Measurements from ENCODE around the gene SCT. TPM values are rescaled to one million over a fixed set of nuclear protein-coding genes. Genes with fewer than 3 reads are reported as not detected.

Gene SCT
- total RNA-seq, 1 experiment from 2014 or later: not detected

GRCh38 chr11:659532-660085 is 32.6 kb upstream of the SCT start:
- CTCF ChIA-PET: no interaction called here
- POLR2A ChIA-PET: no interaction called here
- no peak for DNase-seq (ENCODE audit: low read depth, low spot score)
- ATAC-seq: no peak
- intact Hi-C loops (cut with micrococcal nuclease; ENCODE audit: unreplicated experiment): loop anchor here (5.0 kb wide), 1 partner anchor 63 kb away; no protein-coding TSS in a partner anchor
- H3K27ac ChIP-seq (ENCODE audit: low read length): no peak overlapping the region
- no peak overlapping the region for H3K4me3 ChIP-seq (ENCODE audit: low read depth in 2 of 2, low read length in 2 of 2)
- TF ChIP-seq TCF7L2 (IDR thresholded peaks at IDR 0.05; ENCODE audit: low read depth, low read length): no peak
- TF ChIP-seq, protein P1, sequence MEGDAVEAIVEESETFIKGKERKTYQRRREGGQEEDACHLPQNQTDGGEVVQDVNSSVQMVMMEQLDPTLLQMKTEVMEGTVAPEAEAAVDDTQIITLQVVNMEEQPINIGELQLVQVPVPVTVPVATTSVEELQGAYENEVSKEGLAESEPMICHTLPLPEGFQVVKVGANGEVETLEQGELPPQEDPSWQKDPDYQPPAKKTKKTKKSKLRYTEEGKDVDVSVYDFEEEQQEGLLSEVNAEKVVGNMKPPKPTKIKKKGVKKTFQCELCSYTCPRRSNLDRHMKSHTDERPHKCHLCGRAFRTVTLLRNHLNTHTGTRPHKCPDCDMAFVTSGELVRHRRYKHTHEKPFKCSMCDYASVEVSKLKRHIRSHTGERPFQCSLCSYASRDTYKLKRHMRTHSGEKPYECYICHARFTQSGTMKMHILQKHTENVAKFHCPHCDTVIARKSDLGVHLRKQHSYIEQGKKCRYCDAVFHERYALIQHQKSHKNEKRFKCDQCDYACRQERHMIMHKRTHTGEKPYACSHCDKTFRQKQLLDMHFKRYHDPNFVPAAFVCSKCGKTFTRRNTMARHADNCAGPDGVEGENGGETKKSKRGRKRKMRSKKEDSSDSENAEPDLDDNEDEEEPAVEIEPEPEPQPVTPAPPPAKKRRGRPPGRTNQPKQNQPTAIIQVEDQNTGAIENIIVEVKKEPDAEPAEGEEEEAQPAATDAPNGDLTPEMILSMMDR (IDR thresholded peaks at IDR 0.05): no peak
- TF ChIP-seq SIN3A (IDR thresholded peaks at IDR 0.05; ENCODE audit: borderline replicate concordance, insufficient read depth, low read depth, low read length): no peak
- TF ChIP-seq POLR2AphosphoS5 (IDR thresholded peaks at IDR 0.05; ENCODE audit: low read depth, low read length): no peak
- TF ChIP-seq, protein P2, sequence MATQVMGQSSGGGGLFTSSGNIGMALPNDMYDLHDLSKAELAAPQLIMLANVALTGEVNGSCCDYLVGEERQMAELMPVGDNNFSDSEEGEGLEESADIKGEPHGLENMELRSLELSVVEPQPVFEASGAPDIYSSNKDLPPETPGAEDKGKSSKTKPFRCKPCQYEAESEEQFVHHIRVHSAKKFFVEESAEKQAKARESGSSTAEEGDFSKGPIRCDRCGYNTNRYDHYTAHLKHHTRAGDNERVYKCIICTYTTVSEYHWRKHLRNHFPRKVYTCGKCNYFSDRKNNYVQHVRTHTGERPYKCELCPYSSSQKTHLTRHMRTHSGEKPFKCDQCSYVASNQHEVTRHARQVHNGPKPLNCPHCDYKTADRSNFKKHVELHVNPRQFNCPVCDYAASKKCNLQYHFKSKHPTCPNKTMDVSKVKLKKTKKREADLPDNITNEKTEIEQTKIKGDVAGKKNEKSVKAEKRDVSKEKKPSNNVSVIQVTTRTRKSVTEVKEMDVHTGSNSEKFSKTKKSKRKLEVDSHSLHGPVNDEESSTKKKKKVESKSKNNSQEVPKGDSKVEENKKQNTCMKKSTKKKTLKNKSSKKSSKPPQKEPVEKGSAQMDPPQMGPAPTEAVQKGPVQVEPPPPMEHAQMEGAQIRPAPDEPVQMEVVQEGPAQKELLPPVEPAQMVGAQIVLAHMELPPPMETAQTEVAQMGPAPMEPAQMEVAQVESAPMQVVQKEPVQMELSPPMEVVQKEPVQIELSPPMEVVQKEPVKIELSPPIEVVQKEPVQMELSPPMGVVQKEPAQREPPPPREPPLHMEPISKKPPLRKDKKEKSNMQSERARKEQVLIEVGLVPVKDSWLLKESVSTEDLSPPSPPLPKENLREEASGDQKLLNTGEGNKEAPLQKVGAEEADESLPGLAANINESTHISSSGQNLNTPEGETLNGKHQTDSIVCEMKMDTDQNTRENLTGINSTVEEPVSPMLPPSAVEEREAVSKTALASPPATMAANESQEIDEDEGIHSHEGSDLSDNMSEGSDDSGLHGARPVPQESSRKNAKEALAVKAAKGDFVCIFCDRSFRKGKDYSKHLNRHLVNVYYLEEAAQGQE (IDR thresholded peaks at IDR 0.05; ENCODE audit: insufficient read depth in 1 of 2, low read depth in 2 of 2, low read length in 1 of 2): no peak
- H3K9me3 ChIP-seq (ENCODE audit: control insufficient read depth, insufficient read depth, low read depth, low read length): no peaks in the 10 kb centered on the region
- H3K36me3 ChIP-seq (ENCODE audit: control insufficient read depth, insufficient read depth, low read length): no peaks in the 10 kb centered on the region; the same call in 1 of the 2 replicates
- no peaks in the 10 kb centered on the region for H3K27me3 ChIP-seq (ENCODE audit: control insufficient read depth, insufficient read depth, low read length)
- in situ Hi-C loops (cut with HindIII; ENCODE audit: low pct_unique_long_range_greater_than_20kb, low sequenced_read_pairs): no loop called here
- no peaks in the 10 kb centered on the region for H3K4me1 ChIP-seq (ENCODE audit: control insufficient read depth, insufficient read depth, low read length)
- BruUV-seq (replicated peaks): no TSS peak

DNA sequence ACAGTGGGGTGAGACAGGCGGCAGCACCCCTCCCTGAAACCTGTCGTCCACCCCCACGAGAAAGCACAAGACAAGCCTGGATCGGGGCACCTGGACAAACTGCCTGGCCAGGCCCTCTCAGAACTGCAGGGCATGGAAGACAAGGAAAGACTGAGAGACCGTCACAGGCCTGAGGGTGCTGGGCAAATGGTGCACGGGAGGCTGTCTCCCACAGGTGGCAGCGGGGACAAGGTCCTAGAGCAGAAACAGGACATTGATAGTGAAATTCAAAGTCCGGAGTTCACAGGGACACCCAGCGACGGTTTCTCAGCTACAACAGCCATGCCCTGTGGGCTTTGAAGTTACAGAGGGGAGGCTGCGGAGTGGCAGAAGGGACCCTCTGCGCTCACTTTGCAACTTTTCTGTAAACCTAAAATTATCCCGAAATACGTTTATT is 30.7 kb upstream of the SCT start:
- TF ChIP-seq, protein P2 (IDR thresholded peaks at IDR 0.05; ENCODE audit: insufficient read depth in 1 of 2, low read depth in 2 of 2, low read length in 1 of 2): no peak
- TF ChIP-seq POLR2AphosphoS5 (IDR thresholded peaks at IDR 0.05; ENCODE audit: low read depth, low read length) (no peak), TCF7L2 (IDR thresholded peaks at IDR 0.05; ENCODE audit: low read depth, low read length) (no peak), SIN3A (IDR thresholded peaks at IDR 0.05; ENCODE audit: borderline replicate concordance, insufficient read depth, low read depth, low read length) (no peak)
- TF ChIP-seq, protein P1 (IDR thresholded peaks at IDR 0.05): no peak
- ATAC-seq (no peak), DNase-seq (ENCODE audit: low read depth, low spot score) (no peak)
- in situ Hi-C loops (cut with HindIII; ENCODE audit: low pct_unique_long_range_greater_than_20kb, low sequenced_read_pairs) (no loop called here), intact Hi-C loops (cut with micrococcal nuclease; ENCODE audit: unreplicated experiment) (no loop called here)
- Histone ChIP-seq H3K27ac (ENCODE audit: low read length) (no peak overlapping the region), H3K36me3 (ENCODE audit: control insufficient read depth, insufficient read depth, low read length) (no peaks in the 10 kb centered on the region; the same call in 1 of the 2 replicates), H3K4me3 (ENCODE audit: low read depth in 2 of 2, low read length in 2 of 2) (no peak overlapping the region), H3K27me3 (ENCODE audit: control insufficient read depth, insufficient read depth, low read length) (no peaks in the 10 kb centered on the region), H3K4me1 (ENCODE audit: control insufficient read depth, insufficient read depth, low read length) (no peaks in the 10 kb centered on the region), H3K9me3 (ENCODE audit: control insufficient read depth, insufficient read depth, low read depth, low read length) (no peaks in the 10 kb centered on the region)
- ChIA-PET POLR2A (no interaction called here), CTCF (interaction anchor here (0.6 kb wide), 1 partner anchor 12 kb away, joined by 8 read pairs; no protein-coding TSS in a partner anchor)
- no TSS peak for BruUV-seq (replicated peaks)

Data from Panc1 (cell line).